DOHH2 (cell line): Measurements from ENCODE around the gene GPR160.

Source experiments
- EZH2phosphoT487 ChIP-seq: fragments of 200-600 bp; sonication (generic); IDR thresholded peaks from 2 replicates; pipeline ENCODE4 v1.6.1; 2017; ENCODE audit warnings: borderline replicate concordance, mild to moderate bottlenecking, antibody characterized with exemption, low read length, moderate library complexity, mixed read lengths
- TF ChIP-seq, protein P1 (sequence below): fragments of 200-600 bp; sonication (generic); IDR thresholded peaks from one replicate; pipeline ENCODE4 v1.5.1; 2014; ENCODE audit warnings: antibody characterized with exemption, mild to moderate bottlenecking, low read depth, low read length; ENCODE audit not compliant: poor library complexity, severe bottlenecking

DNA sequence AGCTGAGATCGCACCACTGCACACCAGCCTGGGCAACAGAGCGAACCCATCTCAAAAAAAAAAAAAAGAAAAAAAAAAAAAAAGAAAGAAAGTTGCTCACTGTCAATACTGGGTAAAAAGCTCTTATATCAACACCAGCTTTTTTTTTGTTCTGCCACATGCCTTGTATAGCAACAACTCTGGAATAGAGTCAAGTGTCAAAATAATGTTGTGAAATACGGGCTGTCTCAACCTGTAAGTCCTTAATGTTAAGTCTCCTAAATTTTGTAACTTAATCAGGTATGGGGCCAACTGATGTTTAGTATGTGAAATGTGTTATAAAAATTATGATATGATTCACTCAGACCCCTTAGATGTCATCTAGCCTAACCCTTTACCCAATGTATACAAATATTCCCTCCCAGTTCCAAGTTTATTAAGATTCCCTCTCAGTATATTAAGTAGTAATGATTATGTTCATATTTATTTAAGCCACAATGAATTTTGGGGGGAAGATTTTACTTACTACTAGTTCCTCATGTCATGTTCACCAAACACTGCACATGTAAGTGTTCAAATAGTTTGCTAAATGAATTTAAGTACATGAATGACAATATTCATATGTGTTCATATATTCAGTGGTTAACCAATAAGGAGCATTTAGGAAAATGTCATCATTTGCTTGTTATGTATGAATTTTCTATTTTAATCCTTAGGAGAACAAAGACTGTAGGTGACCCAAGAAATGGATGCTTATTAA lies 52.2 kb downstream of the GPR160 start:
- TF ChIP-seq, protein P1, sequence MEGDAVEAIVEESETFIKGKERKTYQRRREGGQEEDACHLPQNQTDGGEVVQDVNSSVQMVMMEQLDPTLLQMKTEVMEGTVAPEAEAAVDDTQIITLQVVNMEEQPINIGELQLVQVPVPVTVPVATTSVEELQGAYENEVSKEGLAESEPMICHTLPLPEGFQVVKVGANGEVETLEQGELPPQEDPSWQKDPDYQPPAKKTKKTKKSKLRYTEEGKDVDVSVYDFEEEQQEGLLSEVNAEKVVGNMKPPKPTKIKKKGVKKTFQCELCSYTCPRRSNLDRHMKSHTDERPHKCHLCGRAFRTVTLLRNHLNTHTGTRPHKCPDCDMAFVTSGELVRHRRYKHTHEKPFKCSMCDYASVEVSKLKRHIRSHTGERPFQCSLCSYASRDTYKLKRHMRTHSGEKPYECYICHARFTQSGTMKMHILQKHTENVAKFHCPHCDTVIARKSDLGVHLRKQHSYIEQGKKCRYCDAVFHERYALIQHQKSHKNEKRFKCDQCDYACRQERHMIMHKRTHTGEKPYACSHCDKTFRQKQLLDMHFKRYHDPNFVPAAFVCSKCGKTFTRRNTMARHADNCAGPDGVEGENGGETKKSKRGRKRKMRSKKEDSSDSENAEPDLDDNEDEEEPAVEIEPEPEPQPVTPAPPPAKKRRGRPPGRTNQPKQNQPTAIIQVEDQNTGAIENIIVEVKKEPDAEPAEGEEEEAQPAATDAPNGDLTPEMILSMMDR = no peak
- TF ChIP-seq EZH2phosphoT487 = no peak
